ENCODE measurements around the gene CLDN11. TPM values are rescaled to one million over a fixed set of nuclear protein-coding genes. Genes with fewer than 3 reads are reported as not detected.

The CLDN11 gene
- total and polyA plus RNA-seq, 2 of the 8 experiments (the other 6 are each of a cell fraction or from before 2014, with no cell fraction given) = 4.8 to 12.5 TPM

GRCh38 chr3:170397685-170398084, 21.0 kb upstream of the CLDN11 start (continued):
- TF ChIP-seq, protein P1, sequence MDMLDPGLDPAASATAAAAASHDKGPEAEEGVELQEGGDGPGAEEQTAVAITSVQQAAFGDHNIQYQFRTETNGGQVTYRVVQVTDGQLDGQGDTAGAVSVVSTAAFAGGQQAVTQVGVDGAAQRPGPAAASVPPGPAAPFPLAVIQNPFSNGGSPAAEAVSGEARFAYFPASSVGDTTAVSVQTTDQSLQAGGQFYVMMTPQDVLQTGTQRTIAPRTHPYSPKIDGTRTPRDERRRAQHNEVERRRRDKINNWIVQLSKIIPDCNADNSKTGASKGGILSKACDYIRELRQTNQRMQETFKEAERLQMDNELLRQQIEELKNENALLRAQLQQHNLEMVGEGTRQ (IDR thresholded peaks at IDR 0.05; ENCODE audit: low read length) = no peak

All from H1 (cell line).